ENCODE data around the gene UGT2B11. TPM values are rescaled to one million over a fixed set of nuclear protein-coding genes. Genes with fewer than 3 reads are reported as not detected.
"Not testable (repeated sequence)": the region's sequence is repeated elsewhere in the genome, so short reads cannot be mapped to it uniquely, and the experiment has no call there.

UGT2B11 gene
- total RNA-seq, 2 donors from 2014 or later: not detected

DNA sequence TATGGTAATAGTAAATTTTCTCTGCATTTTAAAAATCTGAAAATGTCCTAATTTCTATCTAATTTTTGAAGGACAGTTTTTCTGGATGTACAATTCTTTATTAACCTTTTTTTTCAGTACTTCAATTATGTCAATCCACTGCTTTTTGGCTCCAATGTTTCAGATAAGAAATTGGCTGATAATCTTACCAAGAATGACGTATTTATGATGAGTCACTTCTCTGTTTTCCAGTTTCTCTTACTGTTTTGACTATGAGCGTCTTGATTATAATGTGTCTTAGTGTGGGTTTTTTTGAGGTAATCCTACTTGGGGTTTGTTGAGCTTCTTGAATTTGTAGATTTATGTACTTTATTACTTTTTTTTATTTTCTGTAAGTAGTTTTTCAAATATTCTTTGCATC is 47.2 kb downstream of the UGT2B11 start:
- H3K27ac ChIP-seq (ENCODE audit: low read depth, low read length): no peak overlapping the region
- Mint-ChIP-seq H3K9me3 (peaks cover 4% of the 10 kb centered on the region), H3K27me3 (ENCODE audit: insufficient read depth) (no peaks in the 10 kb centered on the region)

DNA sequence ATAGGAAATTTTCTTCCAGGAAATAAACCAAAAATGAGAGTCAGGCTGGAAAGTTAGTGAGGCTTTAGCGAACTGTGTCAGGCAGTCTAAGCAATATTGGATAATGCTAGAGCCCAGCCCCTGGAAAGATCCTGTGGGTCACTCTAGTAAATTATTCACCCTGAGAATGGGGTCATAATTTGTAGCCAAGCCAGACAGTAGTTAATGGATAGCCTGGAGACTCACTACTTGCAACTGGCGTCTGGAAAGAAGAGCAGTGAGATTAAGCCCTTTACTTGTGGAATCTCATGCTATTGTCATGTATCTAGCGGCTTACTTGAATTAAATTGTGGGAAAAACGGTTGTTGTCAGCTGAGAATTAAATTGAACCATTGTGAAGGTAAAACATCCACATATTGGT is 48.2 kb downstream of the UGT2B11 start:
- not testable (repeated sequence) for H3K27ac ChIP-seq (ENCODE audit: low read depth, low read length); H3K4me1 ChIP-seq (ENCODE audit: control insufficient read depth, insufficient read depth, low read length); H3K9ac ChIP-seq (ENCODE audit: extremely low read depth, low read length, poor library complexity, severe bottlenecking); H3K27me3 Mint-ChIP-seq (ENCODE audit: insufficient read depth); DNase-seq; H3K4me3 Mint-ChIP-seq; H3K36me3 Mint-ChIP-seq (ENCODE audit: low read depth); H3K4me3 ChIP-seq (ENCODE audit: low read length); H3K27me3 ChIP-seq (ENCODE audit: control insufficient read depth, insufficient read depth, low read length, poor library complexity, severe bottlenecking); H3K36me3 ChIP-seq (ENCODE audit: control insufficient read depth, insufficient read depth, low read length); H3K9me3 ChIP-seq (ENCODE audit: control insufficient read depth, low read length); H3K9me3 Mint-ChIP-seq; H3K27ac Mint-ChIP-seq; H3K4me1 Mint-ChIP-seq
- 67 to 74% methylated on average over 3 to 4 of the region's 4 CpGs for WGBS, 2 experiments (ENCODE audit: insufficient coverage in 1 of 2, insufficient read length in 1 of 2)

More for the DNA sequence above, 47.2 kb downstream of the UGT2B11 start:
- DNase-seq: no peak
- H3K27ac Mint-ChIP-seq: no peak overlapping the region
- H3K4me3 Mint-ChIP-seq: no peak overlapping the region
- Histone ChIP-seq H3K4me1 (ENCODE audit: control insufficient read depth, insufficient read depth, low read length) (no peaks in the 10 kb centered on the region), H3K36me3 (ENCODE audit: control insufficient read depth, insufficient read depth, low read length) (no peaks in the 10 kb centered on the region), H3K9me3 (ENCODE audit: control insufficient read depth, low read length) (no peaks in the 10 kb centered on the region), H3K27me3 (ENCODE audit: control insufficient read depth, insufficient read depth, low read length, poor library complexity, severe bottlenecking) (no peaks in the 10 kb centered on the region), H3K9ac (ENCODE audit: extremely low read depth, low read length, poor library complexity, severe bottlenecking) (no peak overlapping the region), H3K4me3 (ENCODE audit: low read length) (no peak overlapping the region)
- H3K36me3 Mint-ChIP-seq (ENCODE audit: low read depth): no peaks in the 10 kb centered on the region
- TF ChIP-seq, protein P1, sequence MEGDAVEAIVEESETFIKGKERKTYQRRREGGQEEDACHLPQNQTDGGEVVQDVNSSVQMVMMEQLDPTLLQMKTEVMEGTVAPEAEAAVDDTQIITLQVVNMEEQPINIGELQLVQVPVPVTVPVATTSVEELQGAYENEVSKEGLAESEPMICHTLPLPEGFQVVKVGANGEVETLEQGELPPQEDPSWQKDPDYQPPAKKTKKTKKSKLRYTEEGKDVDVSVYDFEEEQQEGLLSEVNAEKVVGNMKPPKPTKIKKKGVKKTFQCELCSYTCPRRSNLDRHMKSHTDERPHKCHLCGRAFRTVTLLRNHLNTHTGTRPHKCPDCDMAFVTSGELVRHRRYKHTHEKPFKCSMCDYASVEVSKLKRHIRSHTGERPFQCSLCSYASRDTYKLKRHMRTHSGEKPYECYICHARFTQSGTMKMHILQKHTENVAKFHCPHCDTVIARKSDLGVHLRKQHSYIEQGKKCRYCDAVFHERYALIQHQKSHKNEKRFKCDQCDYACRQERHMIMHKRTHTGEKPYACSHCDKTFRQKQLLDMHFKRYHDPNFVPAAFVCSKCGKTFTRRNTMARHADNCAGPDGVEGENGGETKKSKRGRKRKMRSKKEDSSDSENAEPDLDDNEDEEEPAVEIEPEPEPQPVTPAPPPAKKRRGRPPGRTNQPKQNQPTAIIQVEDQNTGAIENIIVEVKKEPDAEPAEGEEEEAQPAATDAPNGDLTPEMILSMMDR (conservative IDR thresholded peaks at IDR 0.05): no peak
- no peaks in the 10 kb centered on the region for H3K4me1 Mint-ChIP-seq
- 98% methylated on average over 2 of the region's 2 CpGs; no CpG with 5 or more reads in 1 of the 2 experiments for WGBS, 2 experiments (ENCODE audit: insufficient coverage in 1 of 2, insufficient read length in 1 of 2)

GRCh38 chr4:69165707-69166106 is 48.8 kb downstream of the UGT2B11 start:
- not testable (repeated sequence) for H3K27ac Mint-ChIP-seq; H3K9me3 Mint-ChIP-seq; H3K4me3 ChIP-seq (ENCODE audit: low read length); H3K36me3 Mint-ChIP-seq (ENCODE audit: low read depth); H3K4me1 ChIP-seq (ENCODE audit: control insufficient read depth, insufficient read depth, low read length); H3K27me3 ChIP-seq (ENCODE audit: control insufficient read depth, insufficient read depth, low read length, poor library complexity, severe bottlenecking); DNase-seq; H3K36me3 ChIP-seq (ENCODE audit: control insufficient read depth, insufficient read depth, low read length); H3K9me3 ChIP-seq (ENCODE audit: control insufficient read depth, low read length); H3K4me1 Mint-ChIP-seq; H3K27ac ChIP-seq (ENCODE audit: low read depth, low read length); H3K4me3 Mint-ChIP-seq; H3K27me3 Mint-ChIP-seq (ENCODE audit: insufficient read depth); H3K9ac ChIP-seq (ENCODE audit: extremely low read depth, low read length, poor library complexity, severe bottlenecking)
- 100% methylated on average over 1 of the region's 1 CpG; no CpG with 5 or more reads in 1 of the 2 experiments for WGBS, 2 experiments (ENCODE audit: insufficient coverage in 1 of 2, insufficient read length in 1 of 2)

- H3K36me3 ChIP-seq (ENCODE audit: control insufficient read depth, insufficient read depth, low read length): no peaks in the 10 kb centered on the region
- H3K27ac ChIP-seq (ENCODE audit: low read depth, low read length): no peak overlapping the region
- no peak overlapping the region for H3K27ac Mint-ChIP-seq
- peak; percentile 83 for DNase-seq
- H3K4me3 Mint-ChIP-seq: no peak overlapping the region
- no peaks in the 10 kb centered on the region for H3K9me3 ChIP-seq (ENCODE audit: control insufficient read depth, low read length)
- H3K4me1 ChIP-seq (ENCODE audit: control insufficient read depth, insufficient read depth, low read length): no peaks in the 10 kb centered on the region
- H3K9me3 Mint-ChIP-seq: no peaks in the 10 kb centered on the region
- H3K9ac ChIP-seq (ENCODE audit: extremely low read depth, low read length, poor library complexity, severe bottlenecking): no peak overlapping the region
- no peaks in the 10 kb centered on the region for H3K4me1 Mint-ChIP-seq
- no peak overlapping the region for H3K4me3 ChIP-seq (ENCODE audit: low read length)
- 85 to 94% methylated on average over 2 of the region's 2 CpGs for WGBS, 2 experiments (ENCODE audit: insufficient coverage in 1 of 2, insufficient read length in 1 of 2)
- H3K27me3 ChIP-seq (ENCODE audit: control insufficient read depth, insufficient read depth, low read length, poor library complexity, severe bottlenecking): no peaks in the 10 kb centered on the region
- H3K36me3 Mint-ChIP-seq (ENCODE audit: low read depth): no peaks in the 10 kb centered on the region
- TF ChIP-seq, protein P1 (conservative IDR thresholded peaks at IDR 0.05): peak; percentile 80
- H3K27me3 Mint-ChIP-seq (ENCODE audit: insufficient read depth): no peaks in the 10 kb centered on the region
Observed at GRCh38 chr4:69156913-69157312, 57.6 kb downstream of the UGT2B11 start.

All from endodermal cell (in vitro differentiated cells).